ENCODE measurements around the gene LSG1.

LSG1 gene

DNA sequence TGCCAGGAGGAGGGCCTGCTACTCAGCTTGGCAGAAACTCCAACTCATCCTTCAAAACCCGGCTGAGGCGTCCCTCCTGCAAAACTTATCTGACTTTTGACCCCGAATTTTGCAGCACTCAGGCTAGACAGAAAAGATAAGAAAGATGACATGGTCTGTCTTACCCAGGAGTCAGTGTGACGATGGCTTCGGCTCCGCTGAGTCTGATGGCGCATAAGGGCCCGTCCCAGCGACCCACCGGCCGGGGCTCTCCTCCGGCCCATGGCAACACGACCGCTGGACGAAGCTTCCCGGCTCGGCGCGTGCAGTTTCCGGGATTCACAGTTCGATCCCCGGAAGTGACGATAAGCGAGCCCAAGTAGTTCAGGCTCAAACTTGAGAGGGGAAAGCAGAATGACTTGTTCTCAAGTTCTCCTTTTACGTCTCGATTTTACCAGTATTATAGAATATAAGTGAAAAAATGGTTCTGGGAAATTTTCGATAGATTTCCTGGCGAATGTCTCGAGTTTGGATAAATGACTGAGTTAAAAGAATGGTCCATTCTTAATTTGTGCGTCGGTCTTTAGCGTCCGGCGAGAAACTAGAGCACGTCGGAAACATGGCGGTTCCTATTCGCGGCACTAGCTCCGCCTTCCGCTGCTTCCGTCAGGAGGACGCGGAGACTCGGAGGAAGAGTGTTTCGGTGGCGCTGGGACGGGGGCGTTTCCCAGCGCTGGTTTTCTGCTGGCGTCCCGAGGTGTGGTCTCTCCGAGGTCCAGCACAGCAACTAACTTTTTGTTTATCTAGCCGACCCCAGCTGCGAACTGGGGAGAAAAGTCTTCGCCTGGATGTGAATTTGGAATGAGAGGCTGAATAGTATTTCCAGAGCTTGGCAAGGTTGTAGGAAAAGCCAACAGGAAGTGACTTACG is at the start of gene LSG1:
TSS of gene LSG1 (minus strand) at position 292 of the 909 bp plus-strand sequence. CDS start at position 263, 29 bp downstream.
- H3K4me1 Mint-ChIP-seq, result peaks cover 60% of the 10 kb centered on the region
- H3K36me3 Mint-ChIP-seq, result peaks cover 9% of the 10 kb centered on the region
- H3K27me3 Mint-ChIP-seq, result no peaks in the 10 kb centered on the region
- H3K4me3 Mint-ChIP-seq, result peak within 1 kb of the TSS; percentile 100
- peak within 1 kb of the TSS; percentile 99 for H3K27ac Mint-ChIP-seq
- H3K9me3 Mint-ChIP-seq, result no peaks in the 10 kb centered on the region

DNA sequence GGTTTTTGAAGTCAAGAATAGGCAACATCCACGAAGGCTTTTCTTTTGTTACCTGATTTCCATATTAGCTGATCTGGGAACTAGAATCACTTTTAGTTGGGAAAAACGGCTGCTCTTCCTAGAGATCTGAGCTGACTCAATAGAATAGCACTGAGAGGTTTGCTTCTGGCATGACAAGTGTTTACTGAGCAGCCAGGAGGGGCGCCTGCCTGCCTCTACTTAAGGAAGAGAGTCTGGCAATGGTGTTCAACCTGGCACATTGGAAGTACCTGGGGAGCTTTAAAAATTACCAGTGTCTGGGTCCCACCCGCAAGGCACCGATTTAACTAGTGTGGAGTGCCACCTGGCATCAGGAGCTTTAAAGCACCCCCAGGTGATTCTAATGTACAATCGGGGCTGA is 48.1 kb upstream of the LSG1 start:
- Mint-ChIP-seq H3K27ac (no peak overlapping the region), H3K4me3 (no peak overlapping the region), H3K9me3 (no peaks in the 10 kb centered on the region), H3K4me1 (no peaks in the 10 kb centered on the region), H3K27me3 (no peaks in the 10 kb centered on the region), H3K36me3 (no peaks in the 10 kb centered on the region)

DNA sequence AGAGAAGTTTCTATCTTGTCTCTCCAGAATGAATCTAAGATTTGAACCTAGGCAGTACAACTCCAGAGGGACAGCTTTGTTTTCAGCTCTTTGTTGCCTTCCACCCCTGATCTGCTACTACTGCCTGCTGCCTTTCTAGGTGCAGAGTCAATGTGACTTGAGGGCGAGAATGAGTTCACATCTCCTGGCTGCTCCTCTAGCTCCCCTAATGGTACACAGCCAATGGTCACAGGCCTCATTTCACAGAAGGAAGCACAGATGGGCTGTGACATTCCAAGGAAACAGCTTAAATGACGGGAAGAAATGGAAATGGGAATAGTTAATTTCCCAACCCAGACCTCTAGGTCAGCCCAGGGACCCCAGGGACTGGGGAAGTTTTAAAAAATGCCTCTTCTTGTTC is 46.1 kb upstream of the LSG1 start:
- no peak overlapping the region for H3K27ac Mint-ChIP-seq
- H3K4me1 Mint-ChIP-seq, result no peaks in the 10 kb centered on the region
- no peaks in the 10 kb centered on the region for H3K36me3 Mint-ChIP-seq
- H3K4me3 Mint-ChIP-seq, result no peak overlapping the region
- no peaks in the 10 kb centered on the region for H3K9me3 Mint-ChIP-seq
- H3K27me3 Mint-ChIP-seq, result no peaks in the 10 kb centered on the region

GRCh38 chr3:194715022-194715800 is 43.2 kb upstream of the LSG1 start:
- H3K36me3 Mint-ChIP-seq, result no peaks in the 10 kb centered on the region
- no peaks in the 10 kb centered on the region for H3K9me3 Mint-ChIP-seq
- no peak overlapping the region for H3K4me3 Mint-ChIP-seq
- H3K4me1 Mint-ChIP-seq, result no peaks in the 10 kb centered on the region
- H3K27me3 Mint-ChIP-seq, result no peaks in the 10 kb centered on the region
- no peak overlapping the region for H3K27ac Mint-ChIP-seq

DNA sequence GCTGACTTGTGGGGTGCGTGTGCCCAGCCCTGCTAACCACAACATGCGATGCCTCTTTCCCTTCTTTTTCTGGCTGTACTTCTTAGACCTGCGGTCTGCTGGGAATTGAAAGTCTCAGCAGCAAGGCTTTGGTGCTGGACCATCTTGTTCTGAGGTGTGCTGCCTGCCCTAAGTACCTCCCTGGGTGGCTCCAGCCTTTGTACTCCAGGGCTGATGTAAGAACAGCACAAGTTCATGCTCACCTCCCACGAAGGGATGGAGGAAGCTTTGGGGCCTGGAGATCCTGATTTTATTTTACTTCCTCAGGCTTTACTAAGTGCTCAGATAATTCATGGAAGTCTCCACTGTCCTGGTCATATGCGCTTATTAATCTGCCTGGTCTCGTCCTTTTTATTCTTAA is 42.6 kb upstream of the LSG1 start:
- H3K36me3 Mint-ChIP-seq, result no peaks in the 10 kb centered on the region
- no peak overlapping the region for H3K4me3 Mint-ChIP-seq
- H3K27ac Mint-ChIP-seq, result no peak overlapping the region
- H3K9me3 Mint-ChIP-seq, result no peaks in the 10 kb centered on the region
- no peaks in the 10 kb centered on the region for H3K27me3 Mint-ChIP-seq
- no peaks in the 10 kb centered on the region for H3K4me1 Mint-ChIP-seq

DNA sequence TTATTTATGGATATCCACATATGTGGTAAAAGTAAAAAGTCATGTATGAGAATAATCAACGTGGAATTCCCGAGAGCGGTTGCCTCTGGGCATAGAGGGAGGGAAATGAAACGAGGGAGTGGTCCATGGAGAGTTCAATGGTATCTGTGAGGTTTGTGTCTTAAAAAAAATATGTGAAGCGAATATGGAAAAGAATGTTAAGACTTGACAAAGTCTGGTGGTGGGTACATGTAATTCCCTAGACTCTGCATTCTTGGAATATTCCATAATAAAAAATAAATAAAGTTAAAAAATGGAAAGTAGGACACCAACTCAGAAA is 42.1 kb upstream of the LSG1 start:
- no peaks in the 10 kb centered on the region for H3K9me3 Mint-ChIP-seq
- no peaks in the 10 kb centered on the region for H3K4me1 Mint-ChIP-seq
- no peaks in the 10 kb centered on the region for H3K27me3 Mint-ChIP-seq
- H3K4me3 Mint-ChIP-seq, result no peak overlapping the region
- no peak overlapping the region for H3K27ac Mint-ChIP-seq
- H3K36me3 Mint-ChIP-seq, result no peaks in the 10 kb centered on the region

- Mint-ChIP-seq H3K4me3 (no peak overlapping the region), H3K4me1 (no peaks in the 10 kb centered on the region), H3K27ac (no peak overlapping the region), H3K36me3 (no peaks in the 10 kb centered on the region), H3K27me3 (no peaks in the 10 kb centered on the region), H3K9me3 (no peaks in the 10 kb centered on the region)
These were observed 41.5 kb upstream of the LSG1 start for GRCh38 chr3:194713299-194714136.

DNA sequence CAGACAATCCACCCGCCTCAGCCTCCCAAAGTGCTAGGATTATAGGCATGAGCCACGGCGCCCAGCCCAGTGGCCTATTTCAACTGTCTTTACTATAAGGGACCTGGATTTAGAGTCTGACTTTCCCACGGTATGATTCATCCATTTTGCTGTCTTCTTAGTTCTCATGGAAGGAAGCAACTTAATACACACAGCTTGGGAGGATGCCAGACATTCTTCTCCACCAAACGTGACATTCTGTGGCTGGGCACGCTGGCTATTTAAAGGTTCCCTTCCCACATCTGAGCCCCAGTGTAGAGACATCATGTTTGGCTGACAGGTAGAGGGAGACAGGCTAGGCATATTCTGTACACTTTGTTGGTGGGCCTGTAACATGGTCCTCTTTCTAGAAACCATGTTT is 39.9 kb upstream of the LSG1 start:
- Mint-ChIP-seq H3K27me3 (no peaks in the 10 kb centered on the region), H3K27ac (no peak overlapping the region), H3K4me3 (no peak overlapping the region), H3K36me3 (no peaks in the 10 kb centered on the region), H3K4me1 (no peaks in the 10 kb centered on the region), H3K9me3 (no peaks in the 10 kb centered on the region)

GRCh38 chr3:194711286-194711685 is 39.3 kb upstream of the LSG1 start:
- Mint-ChIP-seq H3K36me3 (no peaks in the 10 kb centered on the region), H3K9me3 (no peaks in the 10 kb centered on the region), H3K4me1 (no peaks in the 10 kb centered on the region), H3K4me3 (no peak overlapping the region), H3K27ac (no peak overlapping the region), H3K27me3 (no peaks in the 10 kb centered on the region)

DNA sequence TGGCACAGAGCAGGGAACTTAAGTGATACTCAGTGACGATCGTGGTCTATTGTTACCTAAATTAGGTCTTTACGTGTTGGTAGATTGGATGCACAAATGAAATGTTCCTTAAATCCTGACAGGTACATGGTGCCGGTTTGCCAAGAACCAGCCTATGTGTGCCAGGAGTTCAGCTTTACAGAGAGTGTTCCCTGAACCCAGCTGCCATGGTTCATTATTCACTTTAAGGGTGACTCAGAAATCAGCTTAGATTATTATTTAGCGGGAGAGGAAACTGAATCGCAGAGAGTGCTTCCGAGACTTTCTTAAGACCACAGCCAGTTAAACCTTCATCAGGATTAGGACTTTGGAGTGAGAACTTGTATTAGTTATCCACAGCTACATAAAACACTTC is 35.2 kb upstream of the LSG1 start:
- no peak overlapping the region for H3K27ac Mint-ChIP-seq
- no peaks in the 10 kb centered on the region for H3K4me1 Mint-ChIP-seq
- no peak overlapping the region for H3K4me3 Mint-ChIP-seq
- peaks cover 3% of the 10 kb centered on the region for H3K27me3 Mint-ChIP-seq
- H3K9me3 Mint-ChIP-seq, result no peaks in the 10 kb centered on the region
- H3K36me3 Mint-ChIP-seq, result no peaks in the 10 kb centered on the region

- Mint-ChIP-seq H3K27ac (no peak overlapping the region), H3K4me1 (no peaks in the 10 kb centered on the region), H3K4me3 (no peak overlapping the region), H3K36me3 (no peaks in the 10 kb centered on the region), H3K9me3 (no peaks in the 10 kb centered on the region), H3K27me3 (peaks cover 3% of the 10 kb centered on the region)
These were observed 33.8 kb upstream of the LSG1 start for GRCh38 chr3:194705761-194706160.

DNA sequence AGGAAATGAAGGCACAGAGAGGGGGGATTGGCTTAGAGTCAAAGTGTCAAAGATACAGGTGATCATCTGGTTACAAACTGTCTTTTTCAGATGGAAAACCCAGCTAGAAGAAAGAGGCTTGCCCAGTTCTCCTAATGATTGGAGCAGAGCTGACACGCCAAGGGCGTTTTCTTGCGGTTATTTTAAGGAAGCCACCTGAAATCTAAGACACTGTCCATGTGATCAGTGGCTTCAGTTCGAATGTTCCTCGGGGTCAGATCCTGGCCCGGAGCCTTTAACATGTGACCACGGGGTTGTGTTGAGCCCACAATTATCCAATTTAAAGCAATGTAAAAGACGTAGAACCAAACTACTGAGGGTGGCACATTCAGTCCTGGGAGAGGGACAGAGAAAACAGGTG is 33.2 kb upstream of the LSG1 start:
- Mint-ChIP-seq H3K9me3 (no peaks in the 10 kb centered on the region), H3K4me3 (no peak overlapping the region), H3K27me3 (peaks cover 3% of the 10 kb centered on the region), H3K27ac (no peak overlapping the region), H3K36me3 (no peaks in the 10 kb centered on the region), H3K4me1 (no peaks in the 10 kb centered on the region)

DNA sequence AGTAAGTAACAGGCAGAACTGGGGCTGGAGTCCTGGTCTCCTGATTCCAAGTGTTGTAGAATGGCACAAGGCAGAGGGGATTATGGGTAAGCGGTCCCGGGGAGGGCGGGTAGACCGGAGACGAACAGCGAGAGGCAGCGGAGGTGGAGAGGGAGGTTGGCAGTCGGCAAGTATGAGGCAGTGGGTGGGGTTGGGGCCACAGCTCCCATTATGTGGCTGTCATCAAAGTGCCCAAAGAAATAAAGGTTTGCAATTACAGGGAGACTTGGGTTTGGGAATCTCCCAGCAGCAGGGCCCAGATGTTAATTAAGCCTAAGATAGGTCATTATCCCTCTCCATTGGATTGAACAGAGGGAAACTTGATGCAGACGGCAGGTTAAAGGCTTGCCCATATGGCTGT is 30.6 kb upstream of the LSG1 start:
- peaks cover 3% of the 10 kb centered on the region for H3K27me3 Mint-ChIP-seq
- H3K27ac Mint-ChIP-seq, result no peak overlapping the region
- no peaks in the 10 kb centered on the region for H3K36me3 Mint-ChIP-seq
- no peaks in the 10 kb centered on the region for H3K4me1 Mint-ChIP-seq
- H3K4me3 Mint-ChIP-seq, result no peak overlapping the region
- no peaks in the 10 kb centered on the region for H3K9me3 Mint-ChIP-seq

- no peak overlapping the region for H3K27ac Mint-ChIP-seq
- no peaks in the 10 kb centered on the region for H3K9me3 Mint-ChIP-seq
- no peak overlapping the region for H3K4me3 Mint-ChIP-seq
- H3K4me1 Mint-ChIP-seq, result no peaks in the 10 kb centered on the region
- no peaks in the 10 kb centered on the region for H3K27me3 Mint-ChIP-seq
- no peaks in the 10 kb centered on the region for H3K36me3 Mint-ChIP-seq
These were observed 24.7 kb upstream of the LSG1 start for GRCh38 chr3:194696702-194697101.

DNA sequence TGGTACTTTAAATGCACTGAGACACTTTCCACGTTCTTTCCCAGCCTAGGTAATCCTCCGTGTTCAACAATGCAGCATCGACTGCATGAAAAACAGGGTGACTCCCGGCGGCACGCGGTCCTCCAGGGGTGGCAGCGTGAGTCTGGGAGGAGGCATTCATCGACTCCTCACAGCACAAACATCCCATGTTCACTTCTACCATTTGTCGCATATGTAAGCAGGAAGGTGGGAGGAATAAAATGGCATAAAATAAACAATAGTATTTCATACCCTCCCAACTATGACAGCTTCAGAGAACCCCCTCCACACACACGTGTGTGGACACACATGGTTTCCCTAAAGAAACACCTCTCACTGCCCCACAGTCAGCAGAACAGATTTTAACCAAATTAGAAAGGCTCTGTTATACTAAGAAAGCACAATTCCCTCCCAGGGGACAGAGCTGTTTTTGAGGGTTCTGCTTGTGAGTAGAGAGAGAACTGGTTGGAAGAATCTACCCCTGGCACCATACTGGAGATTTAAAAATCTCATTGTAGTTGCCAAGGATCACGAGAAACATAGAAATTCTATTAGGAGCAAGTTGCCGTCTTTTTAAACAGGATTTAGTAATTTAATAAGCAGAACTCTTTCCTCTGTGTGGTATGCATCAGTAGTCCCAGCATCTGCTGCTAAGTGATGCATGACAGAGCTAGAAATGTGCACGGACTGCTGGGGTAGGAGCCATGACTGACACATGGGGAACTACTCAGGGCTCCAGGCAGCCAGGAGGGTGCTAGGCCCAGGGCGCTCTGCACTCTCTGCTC is 19.7 kb upstream of the LSG1 start:
- peaks cover 28% of the 10 kb centered on the region for H3K4me1 Mint-ChIP-seq
- H3K4me3 Mint-ChIP-seq, result no peak overlapping the region
- H3K9me3 Mint-ChIP-seq, result no peaks in the 10 kb centered on the region

More for the DNA sequence above, 19.7 kb upstream of the LSG1 start:
- peaks cover 4% of the 10 kb centered on the region for H3K27me3 Mint-ChIP-seq
- no peaks in the 10 kb centered on the region for H3K36me3 Mint-ChIP-seq
- no peak overlapping the region for H3K27ac Mint-ChIP-seq
